ENCODE results near the gene JAKMIP2. TPM values are rescaled to one million over a fixed set of nuclear protein-coding genes. Genes with fewer than 3 reads are reported as not detected.

JAKMIP2 gene
- total RNA-seq, 1 experiment from 2014 or later, result 6.4 TPM

GRCh38 chr5:147669169-147669869 lies 113.2 kb downstream of the JAKMIP2 start:
- H3K4me3 Mint-ChIP-seq, result no peak overlapping the region
- no peak overlapping the region for H3K4ac ChIP-seq (ENCODE audit: low read depth, low read length)

More at GRCh38 chr5:147669169-147669869, 113.2 kb downstream of the JAKMIP2 start:
- peaks cover 3 to 4% of the 10 kb centered on the region in 2 experiments; a peak in 2 of 4 replicates for H3K4me1 Mint-ChIP-seq
- no peak overlapping the region for H4K91ac ChIP-seq (ENCODE audit: insufficient read length, low read depth, low read length)
- no peak overlapping the region for H2AK5ac ChIP-seq (ENCODE audit: insufficient read length, low read length)
- no peak overlapping the region for H3K18ac ChIP-seq (ENCODE audit: insufficient read length, low read depth, low read length)
- no peak overlapping the region for H3K27ac ChIP-seq (ENCODE audit: insufficient read length, low read depth, low read length)
- H2BK12ac ChIP-seq (ENCODE audit: insufficient read length, low read depth, low read length), result no peak overlapping the region
- H3K23me2 ChIP-seq (ENCODE audit: insufficient read length, low read depth, low read length, poor library complexity, severe bottlenecking), result no peaks in the 10 kb centered on the region
- H3K79me1 ChIP-seq (ENCODE audit: insufficient read depth, low read depth, low read length, poor library complexity, severe bottlenecking), result no peaks in the 10 kb centered on the region
- no peak overlapping the region for H3T11ph ChIP-seq (ENCODE audit: low read length)
- no peaks in the 10 kb centered on the region for H3K9me3 ChIP-seq (ENCODE audit: control insufficient read depth, low read depth, low read length)
- H3K27me3 ChIP-seq (ENCODE audit: insufficient read depth, low read length), result no peaks in the 10 kb centered on the region
- no peak overlapping the region for H2BK15ac ChIP-seq (ENCODE audit: low read depth, low read length)
- no peak overlapping the region for H3K14ac ChIP-seq (ENCODE audit: insufficient read depth, low read length)
- H3K56ac ChIP-seq (ENCODE audit: insufficient read length, low read depth, low read length), result no peak overlapping the region
- H4K8ac ChIP-seq (replicated peaks; ENCODE audit: insufficient read length, low read depth, low read length), result no peak overlapping the region
- H3K9me3 Mint-ChIP-seq, result no peaks in the 10 kb centered on the region; a peak in 1 of 5 replicates
- no peaks in the 10 kb centered on the region for H3K4me1 ChIP-seq (ENCODE audit: insufficient read depth, low read length)
- H3K23ac ChIP-seq (ENCODE audit: insufficient read length, low read depth, low read length), result no peak overlapping the region
- no CpG with 5 or more reads among the region's 9 CpGs for WGBS (ENCODE audit: extremely low coverage, insufficient read length, low lambda C conversion rate)
- H4K5ac ChIP-seq (ENCODE audit: insufficient read length, low read depth, low read length), result no peak overlapping the region
- DNase-seq, result no peak
- H3K4me2 ChIP-seq (ENCODE audit: insufficient read depth, insufficient read length, low read length), result no peak overlapping the region
- no peak overlapping the region for H3K9ac ChIP-seq (ENCODE audit: extremely low read depth, insufficient read length, low read length)
- no peaks in the 10 kb centered on the region for H3K79me2 ChIP-seq (ENCODE audit: insufficient read depth, low read length)
- peaks cover 9 to 20% (median 19%) of the 10 kb centered on the region in 3 experiments; a peak in 6 of 7 replicates for H3K36me3 Mint-ChIP-seq (ENCODE audit: insufficient read depth in 1 of 3, low read depth in 3 of 3)
- no peak overlapping the region for H2AFZ ChIP-seq (ENCODE audit: low read length)
- TF ChIP-seq CTCF (conservative IDR thresholded peaks at IDR 0.05), result no peak
- no peaks in the 10 kb centered on the region for H3K27me3 Mint-ChIP-seq (ENCODE audit: low read depth)
- H2BK120ac ChIP-seq (ENCODE audit: low read depth, low read length, poor library complexity, severe bottlenecking), result no peak overlapping the region
- no peak overlapping the region for H2BK20ac ChIP-seq (ENCODE audit: low read depth, low read length, poor library complexity, severe bottlenecking)
- H3K27ac Mint-ChIP-seq, result no peak overlapping the region
- no peaks in the 10 kb centered on the region for H4K20me1 ChIP-seq (ENCODE audit: control insufficient read depth, insufficient read depth, insufficient read length)
- no peak overlapping the region for H2BK5ac ChIP-seq (ENCODE audit: insufficient read length, low read length)
